ENCODE data around the gene TGIF1.
"Not testable (repeated sequence)": the region's sequence is repeated elsewhere in the genome, so short reads cannot be mapped to it uniquely, and the experiment has no call there.

Gene TGIF1

GRCh38 chr18:3450012-3450798 is at the start of gene TGIF1:
TSS of gene TGIF1 (plus strand) at chr18:3450172. CDS start at chr18:3450490, 318 bp downstream.
- H3K4me3 Mint-ChIP-seq: peak within 1 kb of the TSS; percentile 93
- H3K27ac Mint-ChIP-seq: peak within 1 kb of the TSS; percentile 98
- H3K4me1 Mint-ChIP-seq: peaks cover 17% of the 10 kb centered on the region
- H3K9me3 Mint-ChIP-seq: no peaks in the 10 kb centered on the region
- peaks cover 69% of the 10 kb centered on the region for H3K36me3 Mint-ChIP-seq
- peak; percentile 41 to 82 for DNase-seq (ENCODE audit: low spot score in 2 of 2)
- peak; percentile 2 for ATAC-seq

DNA sequence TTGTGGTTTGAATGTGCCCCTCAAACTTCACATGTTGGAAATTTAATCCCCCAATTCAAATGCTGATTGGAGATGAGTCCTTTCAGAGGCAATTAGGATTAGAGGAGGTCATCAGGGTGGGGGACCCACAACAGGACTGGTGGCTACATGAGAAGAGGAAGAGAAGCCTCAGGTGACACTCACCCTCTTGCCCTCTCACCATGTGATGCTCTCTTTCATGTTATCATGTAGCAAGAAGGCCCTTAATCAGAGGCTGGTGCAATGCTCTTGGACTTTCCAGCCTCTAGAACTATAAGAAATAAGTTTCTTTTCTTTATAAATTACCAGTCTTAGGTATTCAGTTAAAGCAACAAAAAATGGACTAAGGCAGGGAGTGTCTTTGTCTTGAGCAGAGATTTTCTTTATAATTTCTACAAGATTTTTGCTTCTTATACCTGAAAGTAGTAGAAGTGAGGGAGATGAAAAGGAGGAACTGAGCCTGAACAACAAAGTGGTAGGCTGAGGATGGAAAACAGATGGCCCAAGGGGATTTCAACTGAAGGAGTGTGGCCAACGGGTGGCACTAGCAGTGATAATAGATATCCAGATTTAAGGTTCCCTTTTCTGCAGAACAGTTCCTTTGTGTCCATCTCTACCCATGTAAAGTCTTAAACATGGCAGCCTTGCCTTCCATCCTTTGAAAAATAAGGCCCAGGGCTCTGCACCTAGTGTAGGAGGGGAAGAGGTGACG is 49.2 kb upstream of the TGIF1 start:
- ATAC-seq (no peak), DNase-seq (ENCODE audit: low spot score in 2 of 2) (no peak)
- Mint-ChIP-seq H3K4me3 (no peak overlapping the region), H3K9me3 (no peaks in the 10 kb centered on the region), H3K27ac (no peak overlapping the region), H3K36me3 (no peaks in the 10 kb centered on the region), H3K4me1 (peaks cover 10% of the 10 kb centered on the region)

DNA sequence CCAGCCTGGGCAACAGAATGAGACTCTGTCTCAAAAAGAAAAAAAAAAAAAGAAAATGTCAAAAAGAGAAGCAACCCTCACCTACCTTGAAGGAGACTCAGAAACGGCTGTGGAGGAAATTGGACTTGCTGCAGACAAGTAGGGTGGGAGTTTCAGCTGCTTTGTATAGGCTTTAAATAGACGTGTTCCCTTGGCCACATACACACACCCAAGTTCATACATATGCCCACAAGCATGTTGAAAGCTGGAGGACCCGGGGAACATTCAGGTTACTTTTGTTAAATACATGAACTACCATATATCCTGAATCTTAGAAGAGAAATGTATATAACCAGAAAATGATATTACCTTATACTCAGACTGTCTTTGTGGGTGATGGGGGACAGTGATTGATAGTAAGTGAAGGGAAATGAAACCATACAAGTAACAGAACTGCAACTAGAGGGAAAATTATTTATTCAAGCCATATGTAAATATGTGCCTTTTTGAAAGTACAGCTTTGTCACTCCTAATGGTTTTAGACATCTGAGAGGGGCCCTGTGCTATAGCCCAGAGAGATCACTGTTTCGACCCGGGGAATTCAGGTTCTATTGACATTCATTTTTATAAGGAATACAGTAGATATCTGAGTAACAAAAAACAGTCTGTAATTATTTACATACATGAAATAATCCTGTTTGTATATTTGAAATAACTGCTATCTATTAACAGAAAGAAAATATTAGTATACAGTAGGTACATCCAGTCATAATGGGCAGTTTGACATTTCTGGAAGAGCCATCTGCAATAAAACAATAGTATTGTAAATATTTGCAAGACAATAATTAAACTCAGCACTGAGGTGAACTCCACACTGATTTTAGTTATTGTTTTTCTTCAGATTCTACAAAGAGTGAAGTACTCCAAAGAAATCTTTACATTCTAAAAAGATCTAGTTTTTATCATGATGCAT is 48.0 kb upstream of the TGIF1 start:
- DNase-seq (ENCODE audit: low spot score in 2 of 2) (no peak), ATAC-seq (no peak)
- Mint-ChIP-seq H3K27ac (no peak overlapping the region), H3K9me3 (no peaks in the 10 kb centered on the region), H3K36me3 (no peaks in the 10 kb centered on the region), H3K4me1 (peaks cover 10% of the 10 kb centered on the region), H3K4me3 (no peak overlapping the region)

DNA sequence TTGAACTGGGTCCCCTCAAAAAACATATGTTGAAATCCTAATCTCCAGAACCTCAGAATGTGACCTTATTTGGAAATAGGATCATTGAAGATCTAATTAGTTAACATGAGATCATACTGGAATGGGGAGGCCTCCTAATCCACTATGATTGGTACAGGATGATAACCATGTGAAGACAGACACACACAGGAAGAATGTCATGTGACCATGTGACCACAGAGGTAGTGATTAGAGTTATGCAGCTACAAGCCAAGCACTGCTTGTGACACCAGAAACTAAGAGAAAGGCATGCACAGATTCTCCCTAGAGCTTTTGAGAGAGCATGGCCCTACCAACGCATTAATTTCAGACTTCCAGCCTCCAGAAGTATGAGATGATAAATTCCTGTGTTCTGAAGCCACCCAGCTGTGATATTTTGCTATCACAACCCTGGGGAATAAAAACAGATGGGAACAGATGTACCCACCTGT is 47.0 kb upstream of the TGIF1 start:
- no peaks in the 10 kb centered on the region for H3K36me3 Mint-ChIP-seq
- no peak overlapping the region for H3K4me3 Mint-ChIP-seq
- H3K9me3 Mint-ChIP-seq: no peaks in the 10 kb centered on the region
- no peak overlapping the region for H3K27ac Mint-ChIP-seq
- ATAC-seq (peak; percentile 61), DNase-seq (ENCODE audit: low spot score in 2 of 2) (no peak)
- peaks cover 10% of the 10 kb centered on the region for H3K4me1 Mint-ChIP-seq

DNA sequence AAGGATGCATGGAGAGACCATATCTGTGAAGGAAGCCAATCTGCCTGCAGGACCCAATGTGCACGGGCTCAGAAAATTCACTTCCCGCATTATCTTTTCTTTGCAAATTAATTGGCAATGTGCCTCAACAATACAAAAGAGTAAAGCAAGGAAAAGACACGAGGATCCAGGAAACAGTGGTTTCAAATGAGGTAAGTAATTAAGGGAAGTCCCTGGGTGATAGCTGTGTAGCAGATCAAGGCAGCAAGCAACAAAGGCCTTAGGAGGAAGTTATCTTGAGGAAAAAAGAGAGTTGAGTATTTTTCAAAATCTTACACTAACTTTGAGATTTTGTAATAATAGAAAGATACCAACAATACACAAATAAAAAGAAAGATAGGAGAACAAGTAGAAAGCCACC is 44.3 kb upstream of the TGIF1 start:
- Mint-ChIP-seq H3K4me1 (peaks cover 10% of the 10 kb centered on the region), H3K9me3 (no peaks in the 10 kb centered on the region), H3K36me3 (no peaks in the 10 kb centered on the region), H3K4me3 (no peak overlapping the region), H3K27ac (no peak overlapping the region)
- no peak for DNase-seq (ENCODE audit: low spot score in 2 of 2)
- no peak for ATAC-seq

DNA sequence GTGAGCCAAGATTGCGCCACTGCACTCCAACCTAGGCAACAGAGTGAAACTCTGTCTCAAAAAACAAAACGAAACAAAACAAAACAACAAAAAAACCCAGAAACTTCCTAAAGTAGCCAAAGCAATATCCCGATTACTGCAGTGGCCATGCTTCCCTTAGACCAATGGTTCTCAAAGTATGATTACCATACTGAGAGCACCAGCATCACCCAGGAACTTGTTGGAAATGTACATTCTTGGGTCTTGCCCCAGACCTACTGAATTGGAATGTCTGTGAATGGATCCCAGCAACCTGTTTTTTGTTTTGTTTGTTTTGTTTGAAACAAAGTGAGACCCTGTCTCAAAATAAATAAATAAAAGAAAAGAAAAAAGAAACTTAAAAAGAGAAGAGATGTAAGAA is 41.9 kb upstream of the TGIF1 start:
- Mint-ChIP-seq H3K9me3 (no peaks in the 10 kb centered on the region), H3K4me1 (peaks cover 19% of the 10 kb centered on the region), H3K4me3 (no peak overlapping the region), H3K27ac (no peak overlapping the region), H3K36me3 (no peaks in the 10 kb centered on the region)
- no peak for ATAC-seq
- no peak for DNase-seq (ENCODE audit: low spot score in 2 of 2)

- DNase-seq (ENCODE audit: low spot score in 2 of 2): no peak
- Mint-ChIP-seq H3K27ac (no peak overlapping the region), H3K4me3 (no peak overlapping the region), H3K9me3 (no peaks in the 10 kb centered on the region), H3K36me3 (no peaks in the 10 kb centered on the region), H3K4me1 (peaks cover 17% of the 10 kb centered on the region)
- ATAC-seq: no peak
These were observed 40.2 kb upstream of the TGIF1 start for GRCh38 chr18:3409811-3410210.

DNA sequence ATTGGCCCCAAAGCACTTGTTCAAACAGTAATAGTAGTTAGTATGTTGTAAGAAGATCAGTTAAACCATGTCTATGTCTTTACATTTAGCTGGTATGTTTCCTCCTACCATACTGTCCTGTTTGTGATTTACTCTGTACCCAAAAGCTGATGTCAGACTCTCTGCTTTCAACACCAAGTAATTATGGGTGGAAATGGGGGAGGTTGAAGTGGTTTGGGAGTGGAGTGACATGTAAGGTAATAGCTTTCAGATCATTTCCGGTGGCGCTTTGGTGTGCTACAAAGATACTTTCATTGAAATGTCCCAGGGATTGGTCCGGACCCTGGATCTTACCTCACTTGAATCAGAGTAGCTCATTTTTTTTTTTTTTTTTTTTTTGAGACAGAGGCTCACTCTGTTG is 39.7 kb upstream of the TGIF1 start:
- no peak overlapping the region for H3K4me3 Mint-ChIP-seq
- H3K36me3 Mint-ChIP-seq: no peaks in the 10 kb centered on the region
- H3K27ac Mint-ChIP-seq: no peak overlapping the region
- peaks cover 17% of the 10 kb centered on the region for H3K4me1 Mint-ChIP-seq
- no peaks in the 10 kb centered on the region for H3K9me3 Mint-ChIP-seq
- DNase-seq (ENCODE audit: low spot score in 2 of 2): no peak
- no peak for ATAC-seq

GRCh38 chr18:3410876-3411275 is 39.1 kb upstream of the TGIF1 start:
- peaks cover 17% of the 10 kb centered on the region for H3K4me1 Mint-ChIP-seq
- DNase-seq (ENCODE audit: low spot score in 2 of 2); H3K9me3 Mint-ChIP-seq; H3K27ac Mint-ChIP-seq; H3K36me3 Mint-ChIP-seq; ATAC-seq; H3K4me3 Mint-ChIP-seq: not testable (repeated sequence)

- no peak for ATAC-seq
- Mint-ChIP-seq H3K4me1 (peaks cover 17% of the 10 kb centered on the region), H3K36me3 (no peaks in the 10 kb centered on the region)
These were observed 38.6 kb upstream of the TGIF1 start for GRCh38 chr18:3411327-3411726.

DNA sequence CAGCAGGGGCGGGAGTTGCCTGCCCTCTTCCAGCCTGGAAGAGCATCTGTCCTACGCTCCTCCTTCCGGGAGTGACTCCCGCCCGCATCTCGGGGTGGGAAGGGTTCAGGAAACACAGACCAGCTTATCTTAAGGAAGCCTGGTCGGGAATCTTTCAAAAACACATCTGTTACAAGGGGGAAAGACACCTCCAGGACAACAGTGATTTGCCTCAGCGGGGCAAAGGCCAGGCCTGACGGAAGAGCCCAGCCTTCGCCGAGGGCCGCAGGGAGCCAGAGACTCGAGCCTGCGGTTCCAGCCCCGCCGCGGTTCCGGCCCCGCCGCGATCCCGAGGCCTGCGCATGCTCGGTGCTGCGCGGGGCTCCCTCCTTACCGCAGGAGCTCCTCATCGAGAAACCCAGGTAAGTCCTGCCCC is 38.1 kb upstream of the TGIF1 start:
- Mint-ChIP-seq H3K4me3 (peak overlapping the region; percentile 35), H3K4me1 (peaks cover 17% of the 10 kb centered on the region), H3K9me3 (no peaks in the 10 kb centered on the region), H3K27ac (no peak overlapping the region), H3K36me3 (no peaks in the 10 kb centered on the region)
- ATAC-seq (peak; percentile 33), DNase-seq (ENCODE audit: low spot score in 2 of 2) (no peak)

More at GRCh38 chr18:3411327-3411726, 38.6 kb upstream of the TGIF1 start:
- DNase-seq (ENCODE audit: low spot score in 2 of 2): no peak
- H3K4me3 Mint-ChIP-seq: peak overlapping the region; percentile 35
- no peaks in the 10 kb centered on the region for H3K9me3 Mint-ChIP-seq
- no peak overlapping the region for H3K27ac Mint-ChIP-seq

DNA sequence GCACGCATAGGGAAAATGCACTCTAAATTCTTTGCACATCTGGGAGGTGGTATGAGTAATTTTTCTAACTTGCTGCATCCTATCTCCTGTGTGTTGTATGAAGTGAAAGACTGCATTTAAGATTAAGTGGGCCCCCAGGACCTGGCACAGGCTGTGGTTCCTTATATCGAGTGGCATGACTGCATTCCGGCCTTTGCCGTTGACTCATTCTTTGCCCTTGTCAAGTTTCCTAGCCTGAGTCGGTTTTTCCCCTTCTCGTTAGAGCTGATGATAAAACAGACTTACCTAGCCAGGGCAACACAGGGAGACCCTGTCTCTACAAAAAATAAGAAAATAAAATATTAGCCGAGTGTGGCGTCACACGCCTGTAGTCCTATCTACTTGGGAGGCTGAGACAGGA is 37.4 kb upstream of the TGIF1 start:
- Mint-ChIP-seq H3K4me3 (peak overlapping the region; percentile 35), H3K4me1 (peaks cover 17% of the 10 kb centered on the region)
- peak; percentile 97 for ATAC-seq
- not testable (repeated sequence) for H3K27ac Mint-ChIP-seq; DNase-seq (ENCODE audit: low spot score in 2 of 2); H3K9me3 Mint-ChIP-seq; H3K36me3 Mint-ChIP-seq

- Mint-ChIP-seq H3K4me3 (no peak overlapping the region), H3K27ac (no peak overlapping the region), H3K9me3 (peaks cover under 1% of the 10 kb centered on the region), H3K4me1 (peaks cover 17% of the 10 kb centered on the region), H3K36me3 (no peaks in the 10 kb centered on the region)
- ATAC-seq (no peak), DNase-seq (ENCODE audit: low spot score in 2 of 2) (no peak)
These were observed 34.9 kb upstream of the TGIF1 start for GRCh38 chr18:3415110-3415509.

GRCh38 chr18:3418083-3418482 is 31.9 kb upstream of the TGIF1 start:
- Mint-ChIP-seq H3K4me3 (no peak overlapping the region), H3K36me3 (no peaks in the 10 kb centered on the region), H3K27ac (no peak overlapping the region), H3K9me3 (peaks cover 4% of the 10 kb centered on the region), H3K4me1 (no peaks in the 10 kb centered on the region)
- no peak for ATAC-seq
- no peak for DNase-seq (ENCODE audit: low spot score in 2 of 2)

- no peak for ATAC-seq
- Mint-ChIP-seq H3K9me3 (peaks cover 4% of the 10 kb centered on the region), H3K4me3 (no peak overlapping the region), H3K27ac (no peak overlapping the region), H3K4me1 (no peaks in the 10 kb centered on the region), H3K36me3 (no peaks in the 10 kb centered on the region)
- DNase-seq (ENCODE audit: low spot score in 2 of 2): no peak
These were observed 29.1 kb upstream of the TGIF1 start for GRCh38 chr18:3420919-3421279.
